Ramos (cell line): ENCODE measurements around the gene EIF4E1B.

ENCODE experiments used
- in situ Hi-C: fragments of 300-500 bp; cut with MboI; formaldehyde crosslinking; loops from one replicate; pipeline ENCODE4 v1.14.3; 2022; ENCODE audit warnings: low sequenced_read_pairs; ENCODE audit not compliant: unreplicated experiment

The EIF4E1B gene

GRCh38 chr5:176659860-176660461 is 29.5 kb downstream of the EIF4E1B start:
- in situ Hi-C loops, result loop anchor here (5.0 kb wide), 1 partner anchor 452 kb away; no protein-coding TSS in a partner anchor

DNA sequence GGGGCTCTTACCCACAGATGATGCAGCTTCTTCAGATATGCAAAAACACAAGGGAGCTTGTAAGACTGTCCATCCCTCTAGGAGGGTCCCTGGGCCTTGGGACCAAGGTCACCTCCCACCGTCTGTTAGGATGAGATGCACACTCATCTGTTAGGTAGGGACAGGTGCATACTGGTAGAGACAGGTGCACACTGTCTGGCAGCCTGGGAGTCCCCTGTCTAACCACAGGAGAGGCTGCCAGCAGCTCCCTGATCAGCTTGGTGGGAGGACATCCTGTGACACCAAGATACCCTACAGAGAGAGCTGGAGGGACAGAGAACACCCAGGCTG is 30.0 kb downstream of the EIF4E1B start:
- in situ Hi-C loops, result loop anchor here (5.0 kb wide), 1 partner anchor 452 kb away; no protein-coding TSS in a partner anchor

- in situ Hi-C loops, result loop anchor here (5.0 kb wide), 1 partner anchor 451 kb away; no protein-coding TSS in a partner anchor
These were observed 30.6 kb downstream of the EIF4E1B start for GRCh38 chr5:176660860-176661641.

DNA sequence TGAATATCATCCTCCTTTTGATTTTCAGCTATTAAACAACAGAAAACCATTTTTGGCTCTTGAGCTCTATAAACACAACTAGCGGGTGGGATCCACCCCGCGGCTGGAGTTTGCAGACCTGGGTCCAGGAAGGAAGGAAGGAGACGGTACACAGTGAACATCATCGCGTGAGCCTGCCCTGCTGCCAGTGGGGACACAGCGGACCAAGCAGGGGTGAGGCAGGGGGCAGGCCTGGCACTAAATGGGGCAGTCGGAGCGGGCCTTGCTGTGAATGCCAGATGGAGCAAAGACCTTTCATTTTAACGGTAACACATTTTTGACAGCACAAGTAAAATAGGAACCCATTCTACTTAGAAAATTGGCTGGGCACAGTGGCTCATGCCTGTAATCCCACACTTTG is 31.2 kb downstream of the EIF4E1B start:
- in situ Hi-C loops, result loop anchor here (5.0 kb wide), 1 partner anchor 451 kb away; no protein-coding TSS in a partner anchor

DNA sequence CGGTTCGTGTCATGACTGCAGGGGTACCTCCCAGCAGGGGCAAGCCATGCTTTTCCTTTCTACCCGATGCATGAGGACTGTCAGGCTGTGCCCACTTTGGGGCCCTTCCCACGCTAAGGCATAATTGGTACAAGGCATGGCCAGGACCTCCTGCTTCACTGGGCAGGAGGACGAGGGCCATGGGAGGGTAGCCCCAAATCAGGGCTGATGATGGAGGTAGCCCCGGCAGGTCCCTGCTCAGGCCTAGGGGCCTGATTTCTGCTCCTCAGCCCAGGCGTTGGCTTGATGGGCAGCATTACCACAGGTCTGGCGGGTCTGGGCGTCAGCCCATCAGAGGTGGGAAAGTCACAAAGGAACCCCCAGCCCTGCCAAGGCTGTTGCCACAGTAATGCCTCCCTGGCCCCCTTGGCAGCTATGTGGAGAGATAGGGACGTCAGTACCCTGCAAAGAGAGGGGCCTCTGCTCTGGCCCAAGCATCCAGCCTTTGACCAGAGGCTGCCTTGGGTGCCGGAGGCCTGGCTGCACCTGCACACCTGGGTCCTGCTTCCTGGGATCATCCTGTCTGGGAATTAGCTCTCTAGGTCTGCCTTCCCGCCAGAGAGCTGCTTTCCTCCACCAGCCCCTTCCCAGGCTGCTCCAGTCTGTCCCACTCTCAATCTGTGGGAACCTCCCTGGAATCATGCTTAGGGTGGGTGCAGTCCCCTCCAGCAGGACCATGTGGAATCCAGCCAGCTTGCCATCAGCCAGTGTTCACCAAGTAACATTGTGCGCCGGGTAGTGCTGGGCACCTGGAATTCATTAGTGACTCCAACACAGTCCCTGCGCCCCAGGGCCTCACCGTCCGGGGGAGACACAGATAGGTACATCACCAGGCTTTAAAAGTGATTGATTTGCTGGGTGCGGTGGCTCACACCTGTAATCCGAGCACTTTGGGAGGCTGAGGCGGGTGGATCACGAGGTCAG is 32.2 kb downstream of the EIF4E1B start:
- in situ Hi-C loops, result loop anchor here (5.0 kb wide), 1 partner anchor 450 kb away; no protein-coding TSS in a partner anchor

- in situ Hi-C loops, result loop anchor here (5.0 kb wide), 1 partner anchor 449 kb away; no protein-coding TSS in a partner anchor
These were observed 33.1 kb downstream of the EIF4E1B start for GRCh38 chr5:176663566-176663965.

GRCh38 chr5:176664479-176664878 is 34.0 kb downstream of the EIF4E1B start:
- in situ Hi-C loops, result loop anchor here (5.0 kb wide), 1 partner anchor 448 kb away; no protein-coding TSS in a partner anchor

DNA sequence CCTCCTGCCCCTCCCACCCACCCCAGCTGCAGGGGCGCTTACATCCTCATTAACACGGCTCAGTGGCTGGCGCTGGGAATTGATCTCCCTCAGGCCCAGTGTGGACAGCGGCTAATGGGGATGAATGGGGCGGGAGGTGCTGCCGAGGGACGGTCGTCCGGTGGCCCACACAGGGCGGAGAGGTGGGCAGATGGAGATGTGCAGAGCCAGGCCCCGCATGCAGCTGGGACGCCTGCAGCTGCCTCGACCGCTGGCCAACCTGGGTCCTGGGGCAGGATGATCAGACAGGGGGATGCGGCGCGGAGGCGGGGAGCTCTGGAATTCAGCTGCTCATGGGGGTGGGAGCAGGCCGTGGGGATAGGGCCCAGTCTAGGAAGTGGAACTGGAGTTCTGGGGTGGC is 34.4 kb downstream of the EIF4E1B start:
- in situ Hi-C loops, result loop anchor here (5.0 kb wide), 1 partner anchor 447 kb away; no protein-coding TSS in a partner anchor

DNA sequence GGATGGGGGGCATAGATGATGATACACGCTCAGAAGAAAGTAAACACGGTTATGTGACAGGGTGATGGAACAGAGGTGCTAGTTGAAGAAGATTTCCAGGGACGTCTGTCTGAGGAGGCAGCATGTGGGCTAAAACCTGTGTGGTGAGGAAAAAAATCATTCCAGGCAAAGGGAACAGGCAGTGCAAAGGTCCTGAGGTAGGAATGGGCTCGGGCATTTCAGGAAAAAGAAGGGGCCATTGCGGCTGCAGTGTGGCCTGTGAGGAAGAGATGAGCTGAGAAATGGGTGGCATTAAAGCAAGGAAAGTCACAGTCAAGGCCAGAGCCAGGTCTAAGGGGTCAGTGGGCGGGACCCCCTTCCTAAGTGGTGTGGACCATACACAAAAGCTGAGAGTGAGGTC is 35.0 kb downstream of the EIF4E1B start:
- in situ Hi-C loops, result no loop called here

DNA sequence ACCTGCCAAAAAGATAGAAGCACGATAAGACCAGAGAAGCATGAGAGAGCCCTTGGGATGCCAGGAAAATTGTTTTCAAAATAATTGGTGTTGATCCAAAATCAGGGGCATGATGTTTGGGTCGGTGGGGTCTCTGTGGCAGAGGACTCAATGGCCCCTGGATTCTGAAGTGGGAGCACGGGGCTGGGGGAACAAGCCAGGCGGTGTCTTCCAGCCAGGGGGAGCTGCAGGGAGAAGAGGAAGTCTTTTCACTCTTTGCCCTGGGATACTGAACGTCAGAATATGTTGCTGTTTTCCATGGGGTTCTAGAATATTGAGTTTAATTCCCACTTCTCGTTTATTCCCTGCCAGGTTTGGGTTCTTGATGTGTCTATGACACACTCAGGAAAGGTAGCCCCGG is 37.2 kb downstream of the EIF4E1B start:
- in situ Hi-C loops, result no loop called here

- in situ Hi-C loops, result no loop called here
These were observed 40.0 kb downstream of the EIF4E1B start for GRCh38 chr5:176670449-176670848.

DNA sequence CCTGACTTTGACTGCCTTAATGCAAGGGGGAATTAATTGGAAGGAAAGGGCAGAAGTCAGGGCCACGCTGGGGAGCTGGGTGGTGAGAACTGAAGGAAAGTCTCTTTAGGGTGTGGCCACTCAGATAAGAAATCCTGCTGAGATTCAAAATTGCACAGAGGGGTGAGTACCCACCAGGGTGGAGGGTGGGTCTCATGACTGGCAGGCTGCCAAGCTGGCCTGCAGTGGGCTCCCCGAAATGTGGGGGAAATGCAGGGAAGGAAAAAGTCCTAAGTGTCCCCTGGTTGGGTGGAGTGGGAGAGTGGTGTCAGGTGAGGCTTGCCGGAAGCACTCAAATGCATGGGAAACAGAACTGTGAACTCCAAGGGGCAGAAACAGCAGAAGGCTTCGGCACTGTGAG is 40.9 kb downstream of the EIF4E1B start:
- in situ Hi-C loops, result no loop called here

DNA sequence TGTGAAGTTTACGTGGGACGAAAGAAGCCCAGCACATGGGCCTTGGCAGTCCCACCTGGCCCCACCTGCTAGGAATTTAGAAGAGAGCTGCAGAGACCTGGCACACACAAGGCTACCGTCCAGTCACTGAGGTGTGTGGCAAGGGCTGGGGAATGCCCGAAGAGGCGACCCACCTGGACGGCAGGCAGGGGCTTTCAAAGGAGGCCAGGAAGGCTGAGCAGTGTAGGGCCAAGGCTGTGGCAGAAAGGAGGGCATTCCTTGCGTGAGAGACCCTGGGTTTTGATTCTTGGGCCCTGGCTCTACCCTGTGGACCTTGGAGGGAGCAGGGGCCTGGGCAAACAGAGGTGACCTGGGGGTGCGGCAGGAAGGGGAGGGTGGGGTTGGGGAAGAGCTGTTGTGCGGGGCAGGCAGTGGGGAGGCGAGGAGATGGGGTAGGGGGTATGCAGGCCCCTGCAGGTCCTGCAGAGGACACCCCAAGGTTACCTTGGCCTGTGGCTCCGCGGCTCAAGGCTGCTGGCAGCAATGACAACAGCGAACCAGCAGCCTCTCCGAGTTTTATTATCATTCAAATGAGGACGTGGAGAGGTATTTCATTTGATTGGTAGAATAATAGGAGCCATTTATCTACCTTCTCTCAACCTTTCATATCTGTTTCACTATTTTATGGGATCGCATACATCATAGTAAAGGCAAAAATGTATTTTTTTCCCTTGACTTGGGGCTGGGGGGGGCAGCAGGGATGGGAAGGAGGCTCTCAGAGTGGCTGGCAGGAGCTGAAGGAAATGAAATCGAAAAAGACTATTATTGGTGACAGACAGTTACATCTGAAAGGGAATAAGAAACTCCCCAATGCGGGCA is 41.6 kb downstream of the EIF4E1B start:
- in situ Hi-C loops, result no loop called here

- in situ Hi-C loops, result no loop called here
These were observed 43.4 kb downstream of the EIF4E1B start for GRCh38 chr5:176673651-176674583.

- in situ Hi-C loops, result no loop called here
These were observed 44.3 kb downstream of the EIF4E1B start for GRCh38 chr5:176674799-176675198.

DNA sequence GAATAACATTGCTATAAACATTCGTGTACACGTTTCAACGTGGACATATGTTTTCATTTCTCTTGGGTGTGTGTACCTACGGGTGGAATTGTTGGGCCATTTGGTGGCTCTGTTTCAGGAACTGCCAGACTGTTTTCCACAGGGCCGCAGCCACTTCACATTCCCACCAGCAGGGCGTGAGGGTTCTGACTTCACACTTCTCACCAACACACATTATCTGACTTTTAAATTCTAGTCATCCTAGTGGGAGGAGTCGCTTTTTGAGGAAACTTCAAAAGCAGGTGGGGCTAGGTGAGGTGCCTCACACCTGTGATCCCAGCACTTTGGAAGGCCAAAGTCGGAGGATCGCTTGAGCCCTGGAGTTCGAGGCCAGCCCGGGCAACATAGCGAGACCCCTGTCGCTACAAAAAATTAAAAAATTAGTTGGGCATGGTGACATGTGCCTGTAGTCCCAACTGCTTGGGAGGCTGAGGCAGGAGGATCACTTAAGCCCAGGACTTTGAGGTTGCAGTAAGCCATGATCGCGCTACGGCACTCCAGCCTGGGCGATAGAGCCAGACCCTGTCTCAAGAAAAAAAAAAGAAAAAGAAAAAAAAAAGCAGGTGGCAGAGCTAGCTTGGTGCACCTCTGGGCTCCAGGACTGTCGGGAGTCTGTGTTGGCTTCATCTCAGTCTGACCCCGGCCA is 45.3 kb downstream of the EIF4E1B start:
- in situ Hi-C loops, result no loop called here

DNA sequence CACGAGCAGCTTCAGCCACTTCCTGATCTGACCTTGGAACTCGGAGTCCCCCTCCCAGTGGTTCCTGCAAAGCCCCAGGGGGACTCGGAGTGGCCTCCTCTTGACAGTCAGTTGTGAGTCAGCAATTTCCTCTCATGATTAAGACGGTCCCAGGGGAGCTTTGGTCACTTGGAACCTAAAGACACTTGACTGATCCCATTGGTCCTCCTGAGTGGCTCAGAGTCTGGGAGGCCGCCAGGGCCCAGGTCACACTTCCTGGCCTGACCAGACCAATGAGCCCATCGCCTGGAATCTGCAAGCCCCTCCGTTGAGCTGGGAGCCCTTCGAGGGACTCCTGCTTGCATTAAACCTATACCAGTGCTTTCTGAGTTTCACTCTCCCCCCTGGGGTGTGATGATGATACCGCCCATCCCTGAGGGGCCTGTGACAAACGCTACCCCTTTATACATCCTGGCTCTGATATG is 45.9 kb downstream of the EIF4E1B start:
- in situ Hi-C loops, result no loop called here
